HepG2 (cell line): ENCODE results near the gene WDR89. TPM values are rescaled to one million over a fixed set of nuclear protein-coding genes. Genes with fewer than 3 reads are reported as not detected.

ENCODE experiments used
- ATAC-seq: fragments of 200-7000 bp; cut with Tn5 transposase; 3 replicates; pipeline ENCODE4 v1.9.1; 2020; ENCODE audit warnings: mild to moderate bottlenecking, moderate library complexity
- BruUV-seq: library from RNA; stranded (reverse); fragments of 400-500 nt; replicated peaks from 2 replicates; lab custom pipeline; 2021; lab: Mats Ljungman, UMichigan
- CTCF ChIA-PET: fragments of 300-600 bp; formaldehyde crosslinking; extraction: SDS; loops from one replicate; lab custom pipeline; 2021; ENCODE audit warnings: low total read pairs, inconsistent platforms, low intra/inter-chr PET ratio; lab: Yijun Ruan, JAX
- POLR2A ChIA-PET: fragments of 350-600 bp; sonication (Branson Sonifier 250); formaldehyde crosslinking; loops from one replicate; lab custom pipeline; 2020; ENCODE audit warnings: antibody characterized with exemption, inconsistent platforms; lab: Yijun Ruan, JAX
- DNase-seq: peaks from one replicate; pipeline ENCODE4 v3.0.0-alpha.2; 2015; ENCODE audit warnings: low spot score
- FAIRE-seq: peaks from 3 replicates; lab custom pipeline; 2011; peaks lifted over from hg19 to GRCh38; lab: Jason Lieb, UNC
- H2AFZ ChIP-seq: one replicate; pipeline ENCODE4 v1.6.1; 2011; ENCODE audit warnings: low read length, inconsistent platforms
- H3K27ac ChIP-seq: fragments of 300-600 bp; 3 replicates; pipeline ENCODE4 v1.8.0; 2011; ENCODE audit warnings: mixed run types, mild to moderate bottlenecking, mixed read lengths, low read length, inconsistent platforms; ENCODE audit not compliant: insufficient read depth; ENCODE audit errors: extremely low read length
- H3K27me3 ChIP-seq, 2 experiments: fragments of 200-600 bp in 1 of 2; 2 replicates in 1 of 2; 3 replicates in 1 of 2; pipeline versions ENCODE4 v1.6.0 to v1.8.0; 2011; ENCODE audit warnings: low read length in 2 of 2, mild to moderate bottlenecking in 2 of 2, moderate library complexity in 2 of 2, inconsistent platforms in 1 of 2; ENCODE audit not compliant: insufficient read depth in 2 of 2, control insufficient read depth in 1 of 2
- H3K36me3 ChIP-seq, 2 experiments: fragments of 200-600 bp in 1 of 2; replicated peaks in 1 of 2; 2 replicates in 1 of 2; 3 replicates in 1 of 2; pipeline versions ENCODE4 v1.5.1 to v1.8.0; 2011; ENCODE audit warnings: low read length in 2 of 2, inconsistent platforms in 1 of 2; ENCODE audit not compliant: insufficient read depth in 2 of 2, control insufficient read depth in 1 of 2
- H3K4me1 ChIP-seq: 2 replicates; pipeline ENCODE4 v1.5.1; 2012; ENCODE audit warnings: low read length, inconsistent platforms; ENCODE audit not compliant: insufficient read depth
- H3K4me2 ChIP-seq: 2 replicates; pipeline ENCODE4 v1.6.0; 2011; ENCODE audit warnings: low read depth, low read length, inconsistent platforms
- H3K4me3 ChIP-seq, 3 experiments: fragments of 200-600 bp in 1 of 3; sonication (generic), shearing (Covaris generic) in 1 of 3; replicated peaks in 1 of 3; 2 replicates each; pipeline ENCODE4 v1.5.1; 2011 to 2016; ENCODE audit warnings: low read length in 3 of 3, inconsistent platforms in 2 of 3, low read depth in 2 of 3, mild to moderate bottlenecking in 2 of 3, control low read depth in 1 of 3, mixed read lengths in 1 of 3; ENCODE audit not compliant: insufficient read depth in 1 of 3
- H3K79me2 ChIP-seq: one replicate; pipeline ENCODE4 v1.6.1; 2011; ENCODE audit warnings: low read length, inconsistent platforms; ENCODE audit not compliant: insufficient read depth
- H3K9ac ChIP-seq: 2 replicates; pipeline ENCODE4 v1.6.0; 2011; ENCODE audit warnings: mild to moderate bottlenecking, low read depth, low read length, inconsistent platforms; ENCODE audit not compliant: insufficient read depth
- H3K9me3 ChIP-seq: 2 replicates; pipeline ENCODE4 v1.5.1; 2012; ENCODE audit warnings: mild to moderate bottlenecking, low read length
- H4K20me1 ChIP-seq: 2 replicates; pipeline ENCODE4 v1.6.0; 2011; ENCODE audit warnings: inconsistent platforms, mild to moderate bottlenecking, low read length, moderate library complexity; ENCODE audit not compliant: insufficient read depth
- CC2D1A ChIP-seq: sonication (generic); formaldehyde crosslinking; IDR thresholded peaks from 2 replicates; pipeline ENCODE4 v1.8.1; 2023; ENCODE audit warnings: mild to moderate bottlenecking, missing genetic modification reagents
- DPF2 ChIP-seq: sonication (generic); formaldehyde crosslinking; IDR thresholded peaks from 2 replicates; pipeline ENCODE4 v1.4.0; 2020; ENCODE audit warnings: mild to moderate bottlenecking, low read depth, missing genetic modification reagents, borderline replicate concordance
- ELF3 ChIP-seq: IDR thresholded peaks from 2 replicates; pipeline ENCODE4 v1.6.1; 2016; ENCODE audit warnings: missing genetic modification reagents, missing compliant biosample characterization
- GZF1 ChIP-seq: sonication (generic); formaldehyde crosslinking; IDR thresholded peaks from 2 replicates; pipeline ENCODE4 v1.5.1; 2020; ENCODE audit warnings: mild to moderate bottlenecking, missing genetic modification reagents
- HBP1 ChIP-seq: IDR thresholded peaks from 2 replicates; pipeline ENCODE4 v1.6.1; 2016; ENCODE audit warnings: low read depth, control low read depth
- NFIB ChIP-seq: sonication (generic); formaldehyde crosslinking; IDR thresholded peaks from 2 replicates; pipeline ENCODE4 v1.9.0; 2021; ENCODE audit warnings: missing genetic modification reagents, mild to moderate bottlenecking, borderline replicate concordance
- NKX3-1 ChIP-seq: sonication (generic); formaldehyde crosslinking; IDR thresholded peaks from 2 replicates; pipeline ENCODE4 v1.5.0; 2020; ENCODE audit warnings: missing genetic modification reagents
- RAD51 ChIP-seq: fragments of 450-650 bp; IDR thresholded peaks from 2 replicates; pipeline ENCODE4 v1.6.1; 2016; ENCODE audit warnings: borderline replicate concordance
- SP4 ChIP-seq: sonication (generic); formaldehyde crosslinking; IDR thresholded peaks from 2 replicates; pipeline ENCODE4 v1.8.1; 2023; ENCODE audit warnings: mild to moderate bottlenecking, missing genetic modification reagents
- YEATS2 ChIP-seq: sonication (generic); formaldehyde crosslinking; IDR thresholded peaks from 2 replicates; pipeline ENCODE4 v1.4.0; 2020; ENCODE audit warnings: missing genetic modification reagents, borderline replicate concordance
- ZC3H4 ChIP-seq: sonication (generic); formaldehyde crosslinking; IDR thresholded peaks from 2 replicates; pipeline ENCODE4 v1.4.0; 2020; ENCODE audit warnings: missing genetic modification reagents, borderline replicate concordance
- ZFP36L1 ChIP-seq: sonication (generic); formaldehyde crosslinking; IDR thresholded peaks from 2 replicates; pipeline ENCODE4 v1.8.0; 2022; ENCODE audit warnings: mild to moderate bottlenecking, missing genetic modification reagents, moderate library complexity
- ZNF230 ChIP-seq: sonication (generic); formaldehyde crosslinking; IDR thresholded peaks from 2 replicates; pipeline ENCODE4 v1.4.0; 2020; ENCODE audit warnings: mild to moderate bottlenecking, missing genetic modification reagents
- ZNF432 ChIP-seq: sonication (generic); formaldehyde crosslinking; IDR thresholded peaks from 2 replicates; pipeline ENCODE4 v1.5.0; 2020; ENCODE audit warnings: missing genetic modification reagents, mild to moderate bottlenecking, borderline replicate concordance
- ZNF513 ChIP-seq: sonication (generic); formaldehyde crosslinking; conservative IDR thresholded peaks from 2 replicates; pipeline ENCODE4 v1.5.0; 2020; ENCODE audit warnings: missing genetic modification reagents
- ZNF678 ChIP-seq: sonication (generic); formaldehyde crosslinking; IDR thresholded peaks from 2 replicates; pipeline ENCODE4 v1.4.0; 2020; ENCODE audit warnings: mild to moderate bottlenecking, missing genetic modification reagents
- ZNF780A ChIP-seq: sonication (generic); formaldehyde crosslinking; IDR thresholded peaks from 2 replicates; pipeline ENCODE4 v1.8.0; 2022; ENCODE audit warnings: mild to moderate bottlenecking, missing genetic modification reagents, moderate library complexity
- ZSCAN9 ChIP-seq: IDR thresholded peaks from 2 replicates; pipeline ENCODE4 v1.6.1; 2016; ENCODE audit warnings: borderline replicate concordance
- WGBS: methylation state at CpG from one replicate; pipeline ENCODE4 v1.1.6; 2017; ENCODE audit warnings: low lambda C conversion rate; 5-methylcytosine and 5-hydroxymethylcytosine counted together
- in situ Hi-C: cut with HindIII; loops from 2 replicates; pipeline ENCODE4 v1.10.0; 2017; ENCODE audit warnings: low pct_unique_long_range_greater_than_20kb; ENCODE audit not compliant: extremely low pct_ligation_motif_present
- intact Hi-C: fragments of 100-400 bp; cut with micrococcal nuclease; formaldehyde crosslinking; loops from one replicate; pipeline ENCODE4 v1.10.0; 2022; ENCODE audit not compliant: unreplicated experiment
- polyA plus RNA-seq, 8 experiments: library from polyadenylated mRNA; depleted of rRNA in 3 of 8; stranded (reverse) in 7 of 8; unstranded in 1 of 8; fragments of >200 nt; fragmentation: Illumina TruSeq in 4 of 8; extraction: Trizol in 4 of 8; gene quantifications; 2 replicates each; pipeline versions ENCODE4 v1.2.1 to v1.2.3, GENCODE V29; 2011 to 2016; ENCODE audit warnings: low read depth in 4 of 8, missing spikeins in 1 of 8, mixed read lengths in 1 of 8; ENCODE audit not compliant: insufficient read depth in 1 of 8
- total RNA-seq, 5 experiments: library from RNA; depleted of rRNA; stranded (reverse); fragments of >200 nt; fragmentation: Illumina TruSeq; extraction: Trizol; gene quantifications; 2 replicates each; pipeline ENCODE4 v1.2.3, GENCODE V29; 2016; ENCODE audit warnings: low read depth in 1 of 5

The WDR89 gene
- total and polyA plus RNA-seq, 2 of the 13 experiments (the other 11 are each of a cell fraction or from before 2014, with no cell fraction given), result 5.2 to 20.1 TPM

GRCh38 chr14:63624701-63625100, 17.0 kb downstream of the WDR89 start:
- ATAC-seq (no peak), DNase-seq (no peak), FAIRE-seq (no peak)
- CTCF ChIA-PET, result no interaction called here
- POLR2A ChIA-PET, result interaction anchor here (1.0 kb wide), 1 partner anchor 36 kb away, joined by 3 read pairs; no protein-coding TSS in a partner anchor
- Histone ChIP-seq H3K9ac (no peak overlapping the region), H3K36me3 (peaks cover 0 to 9% of the 10 kb centered on the region in 2 experiments; a peak in 2 of 5 replicates), H3K79me2 (peaks cover 11% of the 10 kb centered on the region), H3K4me3 (no peak overlapping the region), H3K27me3 (no peaks in the 10 kb centered on the region), H3K9me3 (no peaks in the 10 kb centered on the region), H4K20me1 (no peaks in the 10 kb centered on the region), H2AFZ (no peak overlapping the region), H3K4me2 (no peak overlapping the region), H3K27ac (no peak overlapping the region), H3K4me1 (no peaks in the 10 kb centered on the region)
- WGBS, result 94% methylated on average over 4 of the region's 4 CpGs
- in situ Hi-C loops, result no loop called here
- intact Hi-C loops, result no loop called here
- TF ChIP-seq GZF1 (CRISPR knock-in tag), result no peak
- TF ChIP-seq ZNF513 (CRISPR knock-in tag), result no peak
- TF ChIP-seq ELF3, result no peak
- no TSS peak for BruUV-seq

GRCh38 chr14:63624203-63624602, 17.5 kb downstream of the WDR89 start:
- DNase-seq (no peak), ATAC-seq (no peak), FAIRE-seq (no peak)
- Histone ChIP-seq H3K4me3 (no peak overlapping the region), H3K27ac (no peak overlapping the region), H3K9ac (no peak overlapping the region), H2AFZ (no peak overlapping the region), H3K36me3 (peaks cover 0 to 10% of the 10 kb centered on the region in 2 experiments; a peak in 3 of 5 replicates), H4K20me1 (no peaks in the 10 kb centered on the region), H3K4me2 (no peak overlapping the region), H3K9me3 (no peaks in the 10 kb centered on the region), H3K4me1 (no peaks in the 10 kb centered on the region), H3K27me3 (no peaks in the 10 kb centered on the region), H3K79me2 (peaks cover 13% of the 10 kb centered on the region)
- ChIA-PET CTCF (no interaction called here), POLR2A (interaction anchor here (0.6 to 1.0 kb wide), 2 partner anchors 18 to 36 kb away, joined by 3 to 5 read pairs; partner anchors contain the start of gene WDR89)
- in situ Hi-C loops, result no loop called here
- WGBS, result 97% methylated on average over 4 of the region's 4 CpGs
- BruUV-seq, result no TSS peak
- intact Hi-C loops, result no loop called here
- TF ChIP-seq DPF2 (CRISPR knock-in tag), result no peak
- no peak for TF ChIP-seq ZNF780A (CRISPR knock-in tag)
- no peak for TF ChIP-seq SP4
- TF ChIP-seq ZC3H4, result no peak
- TF ChIP-seq YEATS2 (CRISPR knock-in tag), result no peak
- no peak for TF ChIP-seq ZNF432 (CRISPR knock-in tag)
- no peak for TF ChIP-seq ZSCAN9 (CRISPR knock-in tag)
- no peak for TF ChIP-seq NFIB (CRISPR knock-in tag)
- no peak for TF ChIP-seq CC2D1A
- no peak for TF ChIP-seq ZNF678 (CRISPR knock-in tag)
- TF ChIP-seq RAD51, result no peak
- no peak for TF ChIP-seq NKX3-1
- no peak for TF ChIP-seq ZNF230 (CRISPR knock-in tag)
- no peak for TF ChIP-seq HBP1 (CRISPR knock-in tag)
- TF ChIP-seq ZFP36L1 (CRISPR knock-in tag), result no peak
